Fibroblast of lung (primary cell): ENCODE measurements around the gene SARM1.

Source experiments
- CTCF ChIP-seq, 2 donors: IDR thresholded peaks in 1 of 2; conservative IDR thresholded peaks in 1 of 2; 1 replicate in 1 of 2; 2 replicates in 1 of 2; pipeline ENCODE4 v1.5.1; 2011 to 2012; ENCODE audit warnings: low read length in 2 of 2, control low read depth in 1 of 2, inconsistent platforms in 1 of 2, low read depth in 1 of 2, mild to moderate bottlenecking in 1 of 2
- EZH2 ChIP-seq: IDR thresholded peaks from 2 replicates; pipeline ENCODE4 v1.5.1; 2012; ENCODE audit warnings: low read length, control low read depth, mild to moderate bottlenecking; ENCODE audit errors: missing control alignments

GRCh38 chr17:28344011-28344410 is 27.5 kb upstream of the SARM1 start:
- TF ChIP-seq CTCF (conservative IDR thresholded peaks at IDR 0.05 in 1 of 2, IDR thresholded peaks at IDR 0.05 in 1 of 2; ENCODE audit: low read depth in 1 of 2, low read length in 2 of 2) (no peak), EZH2 (no peak)
